Aorta (tissue), 5 donors: Measurements from ENCODE around the gene WAS. TPM values are rescaled to one million over a fixed set of nuclear protein-coding genes. Genes with fewer than 3 reads are reported as not detected.

ENCODE experiments used
- ATAC-seq: fragments of 200-7000 bp; cut with Tn5 transposase; one replicate; pipeline ENCODE4 v1.9.1; 2022; ENCODE audit warnings: moderate library complexity; ENCODE audit not compliant: low FRiP score
- DNase-seq, 2 donors: peaks; one replicate each; pipeline ENCODE4 v3.0.0-alpha.2; 2020
- H3K27ac ChIP-seq, 2 donors: one replicate each; pipeline ENCODE4 v1.5.1; 2013; ENCODE audit warnings: low read length in 2 of 2, mild to moderate bottlenecking in 2 of 2, moderate library complexity in 2 of 2, control low read depth in 1 of 2, inconsistent platforms in 1 of 2, low read depth in 1 of 2
- H3K27me3 ChIP-seq, 2 donors: one replicate each; pipeline ENCODE4 v1.6.1; 2013; ENCODE audit warnings: control low read depth in 1 of 2, low read length in 1 of 2, mild to moderate bottlenecking in 1 of 2, moderate library complexity in 1 of 2; ENCODE audit not compliant: insufficient read depth in 2 of 2, control insufficient read depth in 1 of 2
- H3K36me3 ChIP-seq, 2 donors: one replicate each; pipeline ENCODE4 v1.6.1; 2013; ENCODE audit warnings: control low read depth in 1 of 2, low read length in 1 of 2, mild to moderate bottlenecking in 1 of 2; ENCODE audit not compliant: insufficient read depth in 2 of 2, control insufficient read depth in 1 of 2
- H3K4me1 ChIP-seq, 2 donors: one replicate each; pipeline ENCODE4 v1.6.1; 2013; ENCODE audit warnings: low read length in 2 of 2, control low read depth in 1 of 2, mild to moderate bottlenecking in 1 of 2, moderate library complexity in 1 of 2; ENCODE audit not compliant: insufficient read depth in 2 of 2, control insufficient read depth in 1 of 2
- H3K4me3 ChIP-seq, 2 donors: one replicate each; pipeline ENCODE4 v1.5.1; 2013; ENCODE audit warnings: low read length in 2 of 2, control low read depth in 1 of 2, mild to moderate bottlenecking in 1 of 2
- H3K9me3 ChIP-seq: one replicate; pipeline ENCODE4 v1.6.1; 2013; ENCODE audit warnings: mild to moderate bottlenecking, low read length; ENCODE audit not compliant: control insufficient read depth
- WGBS, 2 donors: extraction: QIAGEN DNeasy Blood & Tissue Kit; methylation state at CpG; one replicate each; pipeline ENCODE4 v1.1.7; 2013; 5-methylcytosine and 5-hydroxymethylcytosine counted together
- intact Hi-C, 2 donors: fragments of 100-400 bp; cut with DNase I; formaldehyde crosslinking; loops; one replicate each; pipeline versions ENCODE4 v1.14.2 to v1.15.0; 2022
- polyA plus RNA-seq, 2 donors: library from polyadenylated mRNA; stranded (reverse); fragments of 200-250 nt; gene quantifications; one replicate each; pipeline ENCODE4 v1.2.3, GENCODE V29; 2013
- total RNA-seq, 2 donors: library from RNA; stranded (reverse); fragmentation: NEBNext Ultra II Directional; extraction: Animal tissue kit (Norgen Biotek cat#: 25700); gene quantifications; one replicate each; pipeline ENCODE4 v1.2.1, GENCODE V29; 2021
- donor health status: healthy with polysubstance abuse.
- donor health status: Bipolar disorder and iron deficiency.
- donor health status: DM: no; HTN: no; CAD: no.
- donor health status: DM: no; HTN: no; CAD: no.
- donor health status: DM: yes; HTN: yes; CAD: no.

WAS gene
- total and polyA plus RNA-seq, 4 donors = 0.90 to 19.9 (median 11.0) TPM

DNA sequence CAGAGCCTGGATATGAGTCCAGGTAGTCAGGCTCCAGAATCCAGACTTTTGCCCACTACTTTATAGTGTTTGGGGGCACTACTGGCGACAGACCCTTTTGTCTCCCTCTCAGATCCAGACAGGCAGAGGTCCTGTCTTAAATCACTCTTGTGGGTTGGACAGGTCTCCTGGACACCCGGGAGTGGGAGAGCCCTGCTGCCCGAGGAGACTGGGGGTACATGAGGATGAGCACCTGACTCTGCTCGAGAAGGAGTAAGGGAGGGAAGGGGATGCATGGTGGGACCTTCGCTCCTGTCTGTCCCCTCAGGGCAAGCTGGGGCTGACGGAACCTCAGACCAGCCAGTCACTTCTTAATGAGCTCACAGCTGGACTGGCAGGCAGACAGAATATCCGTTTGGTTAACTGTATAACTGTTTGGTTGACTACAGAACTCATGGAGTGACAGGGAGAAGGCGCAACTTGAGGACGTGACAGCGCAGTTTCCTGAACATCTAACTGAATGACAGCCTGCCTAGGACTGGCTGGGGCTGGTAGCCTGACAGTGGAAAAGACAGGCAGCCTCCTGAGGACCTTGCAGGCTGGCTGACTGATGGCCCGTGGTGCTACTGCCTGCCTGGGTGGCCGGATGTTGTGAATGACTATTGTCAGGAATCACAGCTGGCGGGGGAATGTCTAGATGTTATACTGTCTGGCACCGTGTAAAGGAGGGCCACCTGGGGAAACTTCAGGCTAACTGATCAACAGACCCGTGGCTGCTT lies 11.4 kb downstream of the WAS start:
- Histone ChIP-seq H3K27me3 (no peaks in the 10 kb centered on the region), H3K27ac (peak overlapping the region in 1 of 2 donors; percentile 34), H3K4me3 (no peak overlapping the region), H3K36me3 (no peaks in the 10 kb centered on the region), H3K9me3 (no peaks in the 10 kb centered on the region), H3K4me1 (no peaks in the 10 kb centered on the region)
- 27 to 45% methylated on average over 15 of the region's 15 CpGs for WGBS, 2 donors
- intact Hi-C loops = no loop called here
- no peak for DNase-seq
- no peak for ATAC-seq

DNA sequence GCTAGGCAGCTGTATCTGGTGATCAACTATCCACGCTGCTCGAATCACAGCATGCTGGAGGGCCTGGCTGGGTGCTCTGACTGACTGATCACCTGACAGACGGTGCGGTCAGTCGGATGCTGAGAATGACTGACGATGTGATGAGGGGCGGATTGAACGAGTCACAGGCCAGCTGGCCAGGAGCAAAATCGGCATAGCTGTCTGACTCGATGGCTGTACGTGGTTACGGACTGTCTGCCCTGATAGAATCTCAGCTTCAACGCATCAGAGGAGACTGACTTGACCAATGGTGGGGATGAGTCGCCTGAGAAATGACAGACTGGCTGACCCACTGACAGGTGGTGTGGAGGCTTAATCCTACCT lies 11.9 kb downstream of the WAS start:
- Histone ChIP-seq H3K27me3 (no peaks in the 10 kb centered on the region), H3K4me1 (no peaks in the 10 kb centered on the region), H3K27ac (peak overlapping the region in 1 of 2 donors; percentile 99), H3K4me3 (no peak overlapping the region), H3K9me3 (no peaks in the 10 kb centered on the region), H3K36me3 (no peaks in the 10 kb centered on the region)
- WGBS, 2 donors = 21 to 55% methylated on average over 14 of the region's 14 CpGs
- DNase-seq = no peak
- ATAC-seq = no peak
- intact Hi-C loops = no loop called here

DNA sequence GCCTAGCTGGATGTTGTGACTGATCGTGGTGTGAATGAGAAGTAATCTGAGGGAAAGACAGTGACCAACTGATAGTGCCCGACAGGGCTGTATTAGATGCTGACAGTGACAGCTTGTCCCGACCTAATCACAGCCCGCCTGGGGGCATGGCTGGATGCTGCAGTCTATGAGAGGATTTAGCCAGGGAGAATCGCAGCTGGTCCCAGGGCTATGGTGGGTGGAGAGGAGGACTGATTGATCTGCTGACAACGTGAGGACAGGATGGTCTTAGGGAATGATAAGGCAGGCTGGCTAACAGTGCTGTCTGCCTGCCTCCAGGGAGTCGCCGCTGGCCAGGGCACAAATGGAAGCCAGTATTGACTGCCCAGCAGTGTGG lies 12.3 kb downstream of the WAS start:
- Histone ChIP-seq H3K9me3 (no peaks in the 10 kb centered on the region), H3K27ac (peak overlapping the region in 1 of 2 donors; percentile 99), H3K27me3 (no peaks in the 10 kb centered on the region), H3K36me3 (no peaks in the 10 kb centered on the region), H3K4me3 (peak overlapping the region in 1 of 2 donors; percentile 82), H3K4me1 (no peaks in the 10 kb centered on the region)
- WGBS, 2 donors = 3 to 50% methylated on average over 8 of the region's 8 CpGs
- no peak for DNase-seq
- intact Hi-C loops = loop anchor here in 1 of 2 donors (1.0 kb wide), 1 partner anchor 20 kb away; no protein-coding TSS in a partner anchor
- peak; percentile 55 for ATAC-seq

DNA sequence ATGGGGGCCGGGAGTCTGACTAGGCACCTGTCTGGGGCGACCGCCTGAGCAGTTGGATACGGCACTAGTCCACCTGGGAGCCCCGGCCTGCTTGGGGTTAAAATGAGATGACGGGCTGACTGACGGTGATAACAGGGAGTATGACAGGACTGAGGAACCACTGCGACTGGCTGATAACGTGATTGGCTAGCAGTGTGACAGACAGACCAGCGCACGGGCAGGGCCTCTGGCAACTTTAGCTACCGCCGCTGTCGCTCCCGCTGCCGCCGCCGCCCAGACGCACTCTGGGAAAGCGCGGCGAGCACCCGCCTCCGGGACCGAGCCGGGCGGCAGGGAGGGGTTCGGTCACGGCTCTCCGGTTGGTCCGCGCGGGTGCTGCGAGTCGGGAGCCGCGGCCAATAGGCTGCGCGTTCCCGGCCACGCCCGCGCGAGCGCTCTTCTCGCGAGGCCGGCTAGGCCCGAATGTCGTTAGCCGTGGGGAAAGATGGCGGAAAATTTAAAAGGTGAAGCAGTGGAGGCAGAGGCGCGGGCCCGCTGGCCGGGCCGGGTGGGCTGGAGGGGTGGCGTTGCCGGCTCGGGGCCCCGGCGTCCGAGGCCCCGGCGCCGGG lies 12.8 kb downstream of the WAS start, which contains the start of gene SUV39H1:
Gene SUV39H1 (plus strand): TSS at position 434 of the 608 bp plus-strand sequence. CDS start 51 bp downstream, at position 485.
- no peaks in the 10 kb centered on the region for H3K27me3 ChIP-seq
- H3K4me3 ChIP-seq = peak within 1 kb of the TSS; percentile 70 to 82
- no peaks in the 10 kb centered on the region for H3K9me3 ChIP-seq
- ATAC-seq = peak; percentile 95
- WGBS, 2 donors = 0 to 40% methylated on average over 58 to 66 of the region's 66 CpGs
- peak within 1 kb of the TSS in 1 of 2 donors; percentile 99 for H3K27ac ChIP-seq
- no peaks in the 10 kb centered on the region for H3K4me1 ChIP-seq
- H3K36me3 ChIP-seq = no peaks in the 10 kb centered on the region
- intact Hi-C loops = loop anchor here in 1 of 2 donors (1.0 kb wide), 1 partner anchor 20 kb away; no protein-coding TSS in a partner anchor
- peak; percentile 91 to 95 for DNase-seq

DNA sequence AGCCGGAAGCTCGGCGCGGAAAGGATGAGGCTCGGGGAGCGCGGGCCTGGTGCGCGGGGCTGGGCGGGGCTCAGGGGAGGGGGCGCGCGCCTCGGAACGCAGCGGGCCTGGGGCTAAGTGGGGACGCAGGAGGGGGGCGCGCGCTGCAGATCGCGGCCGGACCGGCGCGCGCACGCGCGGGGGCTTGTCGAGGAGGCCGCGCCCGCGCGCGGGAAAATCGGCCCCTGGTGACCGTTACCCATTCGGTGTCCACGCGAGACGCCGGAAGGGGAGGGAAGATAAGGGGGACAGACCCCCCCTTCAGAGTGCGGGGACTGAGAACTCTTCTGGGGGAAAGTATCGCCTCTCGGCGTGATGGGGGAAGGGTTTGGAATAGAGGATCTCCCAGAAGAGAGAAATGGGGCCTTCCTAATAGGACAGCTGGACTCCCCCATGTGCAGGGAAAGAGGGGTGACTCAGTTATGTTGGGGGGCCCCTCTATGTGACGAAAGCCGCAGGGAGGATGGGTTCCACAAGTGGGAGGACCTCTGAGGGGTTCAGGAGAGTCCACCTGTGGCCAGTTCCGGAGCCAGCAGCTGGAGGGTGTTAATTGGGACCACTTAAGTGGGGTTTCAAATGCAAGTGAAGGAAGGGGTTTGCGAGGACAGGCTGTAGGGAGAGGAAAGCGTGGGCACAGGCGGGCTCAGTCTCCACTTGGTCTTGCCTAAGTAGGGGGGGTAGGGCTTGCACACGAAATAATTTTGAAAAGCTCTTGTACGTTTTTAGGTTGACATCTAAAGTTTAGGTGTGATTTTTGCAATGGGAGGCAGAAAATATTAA lies 13.5 kb downstream of the WAS start:
- ATAC-seq (no peak), DNase-seq (no peak)
- 1 to 37% methylated on average over 43 to 56 of the region's 56 CpGs for WGBS, 2 donors
- Histone ChIP-seq H3K27ac (no peak overlapping the region), H3K36me3 (no peaks in the 10 kb centered on the region), H3K4me1 (no peaks in the 10 kb centered on the region), H3K4me3 (peak overlapping the region; percentile 70 to 76), H3K9me3 (no peaks in the 10 kb centered on the region), H3K27me3 (no peaks in the 10 kb centered on the region)
- intact Hi-C loops = loop anchor here in 1 of 2 donors (1.0 kb wide), 1 partner anchor 21 kb away; no protein-coding TSS in a partner anchor

DNA sequence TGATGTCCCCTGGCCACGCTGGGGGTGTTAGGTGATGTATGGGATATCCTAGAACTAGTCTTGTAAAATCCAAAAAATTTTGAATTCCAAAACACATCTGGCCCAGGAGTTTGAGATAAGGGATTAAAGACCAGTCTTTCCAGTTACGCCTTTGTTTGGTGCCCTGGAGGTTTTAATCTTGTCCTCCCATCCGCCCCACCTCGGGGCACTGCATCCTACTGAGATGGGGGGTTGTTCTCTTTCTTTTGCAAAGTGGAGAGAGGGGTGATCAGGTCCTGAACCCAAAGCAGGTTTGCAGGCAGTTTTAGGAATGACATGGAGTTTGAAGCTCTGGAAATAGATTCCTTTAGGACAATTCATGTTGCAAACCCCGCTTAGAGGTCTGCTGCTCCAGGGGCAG lies 14.7 kb downstream of the WAS start:
- H3K4me3 ChIP-seq = no peak overlapping the region
- no peak overlapping the region for H3K27ac ChIP-seq
- WGBS, 2 donors = 80 to 87% methylated on average over 5 of the region's 5 CpGs
- ATAC-seq (no peak), DNase-seq (no peak)
- no peaks in the 10 kb centered on the region for H3K27me3 ChIP-seq
- no peaks in the 10 kb centered on the region for H3K9me3 ChIP-seq
- H3K4me1 ChIP-seq = no peaks in the 10 kb centered on the region
- H3K36me3 ChIP-seq = no peaks in the 10 kb centered on the region
- intact Hi-C loops = no loop called here

DNA sequence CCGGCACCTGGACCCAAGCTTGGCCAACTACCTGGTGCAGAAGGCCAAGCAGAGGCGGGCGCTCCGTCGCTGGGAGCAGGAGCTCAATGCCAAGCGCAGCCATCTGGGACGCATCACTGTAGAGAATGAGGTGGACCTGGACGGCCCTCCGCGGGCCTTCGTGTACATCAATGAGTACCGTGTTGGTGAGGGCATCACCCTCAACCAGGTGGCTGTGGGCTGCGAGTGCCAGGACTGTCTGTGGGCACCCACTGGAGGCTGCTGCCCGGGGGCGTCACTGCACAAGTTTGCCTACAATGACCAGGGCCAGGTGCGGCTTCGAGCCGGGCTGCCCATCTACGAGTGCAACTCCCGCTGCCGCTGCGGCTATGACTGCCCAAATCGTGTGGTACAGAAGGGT lies 16.6 kb downstream of the WAS start:
- H3K27me3 ChIP-seq = no peaks in the 10 kb centered on the region
- H3K4me3 ChIP-seq = no peak overlapping the region
- H3K36me3 ChIP-seq = no peaks in the 10 kb centered on the region
- intact Hi-C loops = no loop called here
- H3K9me3 ChIP-seq = no peaks in the 10 kb centered on the region
- H3K27ac ChIP-seq = no peak overlapping the region
- ATAC-seq (no peak), DNase-seq (no peak)
- WGBS, 2 donors = 95 to 96% methylated on average over 23 of the region's 23 CpGs
- H3K4me1 ChIP-seq = no peaks in the 10 kb centered on the region

DNA sequence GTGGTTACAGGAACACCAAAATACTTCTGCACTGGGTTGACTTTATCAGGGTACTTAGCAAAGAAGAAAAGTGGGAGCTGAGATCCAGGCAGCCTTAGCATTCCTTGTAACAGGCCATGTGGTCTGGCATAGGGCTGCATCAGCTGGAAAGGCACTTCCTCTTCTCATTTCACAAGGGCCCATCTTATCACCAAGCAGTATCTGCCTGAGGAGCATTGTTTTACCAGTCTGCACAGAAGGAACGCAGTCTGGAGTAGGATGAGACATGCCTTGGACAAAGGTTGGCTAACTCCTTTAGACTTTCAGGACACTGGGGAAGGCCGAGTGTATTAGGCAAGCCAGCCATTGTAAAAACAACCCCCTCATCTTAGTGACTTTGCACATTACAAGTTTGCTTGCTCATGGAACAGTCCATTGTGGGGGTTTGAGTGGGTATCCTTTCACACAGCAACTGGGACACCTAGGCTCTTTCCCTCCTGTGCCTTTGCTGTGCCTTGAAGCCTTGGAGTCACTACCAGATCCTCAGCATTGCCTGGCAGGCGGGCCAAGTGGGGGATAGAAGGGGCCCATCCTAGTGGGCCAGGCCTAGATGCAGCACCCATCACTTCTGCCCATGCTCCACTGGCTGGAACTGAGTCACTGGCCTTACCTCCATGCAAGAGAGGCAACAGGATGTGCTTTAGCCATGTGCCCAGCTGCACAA lies 17.5 kb downstream of the WAS start:
- DNase-seq (no peak), ATAC-seq (no peak)
- Histone ChIP-seq H3K27ac (no peak overlapping the region), H3K27me3 (no peaks in the 10 kb centered on the region), H3K4me3 (no peak overlapping the region), H3K9me3 (no peaks in the 10 kb centered on the region), H3K4me1 (no peaks in the 10 kb centered on the region), H3K36me3 (no peaks in the 10 kb centered on the region)
- intact Hi-C loops = no loop called here
- 65 to 83% methylated on average over 3 of the region's 3 CpGs for WGBS, 2 donors
